ENCODE data around the gene GREM2. TPM values are rescaled to one million over a fixed set of nuclear protein-coding genes. Genes with fewer than 3 reads are reported as not detected.

Gene GREM2
- total RNA-seq, 4 donors from 2014 or later = 0.10 to 0.75 (median 0.64) TPM

DNA sequence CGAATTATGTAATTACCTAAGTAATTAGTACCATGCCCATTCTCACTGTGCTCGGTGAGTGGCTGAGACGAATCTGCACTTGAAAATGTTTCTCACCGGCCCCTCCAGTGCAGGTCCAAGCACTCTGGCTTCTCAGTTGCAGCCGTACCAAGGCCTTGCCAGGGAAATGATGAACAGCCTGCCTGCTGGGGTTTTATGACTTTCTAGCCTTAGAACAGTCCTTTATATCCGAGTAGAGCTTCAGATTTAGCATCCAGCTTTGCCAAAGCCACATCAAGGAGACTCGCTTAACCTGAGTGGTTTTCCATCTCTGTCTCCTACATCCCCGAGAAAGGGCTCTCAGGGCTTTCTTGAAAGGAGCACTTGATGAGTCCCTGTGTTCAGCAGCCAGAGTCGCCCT, 83.4 kb downstream of the GREM2 start:
- in situ Hi-C loops (cut with MboI; ENCODE audit: low sequenced_read_pairs in 4 of 4) = no loop called here
- H3K27ac ChIP-seq = peak overlapping the region in 1 of 4 donors; percentile 52
- ATAC-seq = peak in 1 of 2 donors; percentile 50

DNA sequence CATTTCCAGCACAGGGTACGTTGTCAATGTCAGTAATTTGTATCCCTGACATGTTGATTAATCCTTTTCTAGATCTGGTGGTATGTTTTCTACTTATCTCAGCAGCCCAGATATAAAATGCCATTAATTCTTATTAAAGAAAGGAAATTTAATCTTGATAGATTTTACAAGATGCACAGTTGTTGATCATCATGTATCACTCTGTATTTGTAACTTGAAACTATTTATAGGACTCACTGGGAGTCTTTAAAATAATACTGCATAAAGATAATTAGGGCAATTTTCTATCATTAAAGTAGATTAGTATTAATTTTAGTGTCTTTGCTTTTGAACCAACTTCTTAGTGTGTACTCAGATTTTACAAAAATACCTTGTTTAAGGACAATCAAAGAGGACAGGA, 84.9 kb downstream of the GREM2 start:
- in situ Hi-C loops (cut with MboI; ENCODE audit: low sequenced_read_pairs in 4 of 4) = no loop called here
- DNase-seq = no peak
- ATAC-seq = no peak
- no peaks in the 10 kb centered on the region for H3K9me3 ChIP-seq
- no peaks in the 10 kb centered on the region for H3K36me3 ChIP-seq
- no peak overlapping the region for H3K4me3 ChIP-seq
- H3K27ac ChIP-seq = peak overlapping the region in 2 of 4 donors; percentile 14 to 52
- no peaks in the 10 kb centered on the region for H3K4me1 ChIP-seq
- TF ChIP-seq, protein P1, sequence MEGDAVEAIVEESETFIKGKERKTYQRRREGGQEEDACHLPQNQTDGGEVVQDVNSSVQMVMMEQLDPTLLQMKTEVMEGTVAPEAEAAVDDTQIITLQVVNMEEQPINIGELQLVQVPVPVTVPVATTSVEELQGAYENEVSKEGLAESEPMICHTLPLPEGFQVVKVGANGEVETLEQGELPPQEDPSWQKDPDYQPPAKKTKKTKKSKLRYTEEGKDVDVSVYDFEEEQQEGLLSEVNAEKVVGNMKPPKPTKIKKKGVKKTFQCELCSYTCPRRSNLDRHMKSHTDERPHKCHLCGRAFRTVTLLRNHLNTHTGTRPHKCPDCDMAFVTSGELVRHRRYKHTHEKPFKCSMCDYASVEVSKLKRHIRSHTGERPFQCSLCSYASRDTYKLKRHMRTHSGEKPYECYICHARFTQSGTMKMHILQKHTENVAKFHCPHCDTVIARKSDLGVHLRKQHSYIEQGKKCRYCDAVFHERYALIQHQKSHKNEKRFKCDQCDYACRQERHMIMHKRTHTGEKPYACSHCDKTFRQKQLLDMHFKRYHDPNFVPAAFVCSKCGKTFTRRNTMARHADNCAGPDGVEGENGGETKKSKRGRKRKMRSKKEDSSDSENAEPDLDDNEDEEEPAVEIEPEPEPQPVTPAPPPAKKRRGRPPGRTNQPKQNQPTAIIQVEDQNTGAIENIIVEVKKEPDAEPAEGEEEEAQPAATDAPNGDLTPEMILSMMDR (IDR thresholded peaks at IDR 0.05 in 4 of 5, conservative IDR thresholded peaks at IDR 0.05 in 1 of 5) = no peak
- no peak for TF ChIP-seq POLR2A (IDR thresholded peaks at IDR 0.05)
- intact Hi-C loops (cut with DNase I; ENCODE audit: low total_unique reads) = no loop called here
- H3K27me3 ChIP-seq = no peaks in the 10 kb centered on the region

More for the DNA sequence above, 83.4 kb downstream of the GREM2 start:
- Histone ChIP-seq H3K36me3 (no peaks in the 10 kb centered on the region), H3K27me3 (no peaks in the 10 kb centered on the region), H3K4me1 (no peaks in the 10 kb centered on the region), H3K9me3 (no peaks in the 10 kb centered on the region), H3K4me3 (no peak overlapping the region)
- TF ChIP-seq, protein P1 (IDR thresholded peaks at IDR 0.05 in 4 of 5, conservative IDR thresholded peaks at IDR 0.05 in 1 of 5) = no peak
- no peak for TF ChIP-seq POLR2A (IDR thresholded peaks at IDR 0.05)
- DNase-seq = peak in 1 of 2 donors; percentile 16
- intact Hi-C loops (cut with DNase I; ENCODE audit: low total_unique reads) = no loop called here

DNA sequence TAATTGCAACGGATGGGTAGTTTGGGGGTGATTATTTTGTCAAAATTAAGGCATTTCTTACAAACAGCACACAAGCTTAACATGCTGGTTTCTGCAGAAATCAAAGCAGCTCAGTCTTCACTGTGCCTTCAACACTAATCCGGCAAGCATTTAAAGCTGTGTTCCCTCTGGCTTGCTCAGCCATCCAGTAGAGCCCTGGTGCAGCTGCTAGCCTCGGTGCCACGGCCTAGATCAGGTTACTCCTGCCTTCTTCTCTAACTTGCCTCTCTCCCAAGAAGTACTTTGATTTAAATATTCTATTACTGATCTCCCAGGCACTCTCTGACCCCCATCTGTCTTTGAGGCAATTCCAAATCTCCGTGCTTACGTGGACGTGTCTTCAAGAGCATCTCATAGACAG, 85.6 kb downstream of the GREM2 start:
- intact Hi-C loops (cut with DNase I; ENCODE audit: low total_unique reads) (no loop called here), in situ Hi-C loops (cut with MboI; ENCODE audit: low sequenced_read_pairs in 4 of 4) (no loop called here)
- DNase-seq (peak; percentile 4 to 55), ATAC-seq (peak; percentile 66 to 69)
- Histone ChIP-seq H3K9me3 (no peaks in the 10 kb centered on the region), H3K27ac (peak overlapping the region in 1 of 4 donors; percentile 52), H3K4me1 (no peaks in the 10 kb centered on the region), H3K4me3 (no peak overlapping the region), H3K36me3 (no peaks in the 10 kb centered on the region), H3K27me3 (no peaks in the 10 kb centered on the region)
- TF ChIP-seq, protein P1 (IDR thresholded peaks at IDR 0.05 in 4 of 5, conservative IDR thresholded peaks at IDR 0.05 in 1 of 5) = no peak
- TF ChIP-seq POLR2A (IDR thresholded peaks at IDR 0.05) = no peak

GRCh38 chr1:240524356-240525069, 87.4 kb downstream of the GREM2 start:
- Histone ChIP-seq H3K27ac (peak overlapping the region in 1 of 4 donors; percentile 18), H3K36me3 (no peaks in the 10 kb centered on the region), H3K4me3 (no peak overlapping the region), H3K27me3 (no peaks in the 10 kb centered on the region), H3K9me3 (no peaks in the 10 kb centered on the region), H3K4me1 (no peaks in the 10 kb centered on the region)
- ATAC-seq (no peak), DNase-seq (no peak)
- intact Hi-C loops (cut with DNase I; ENCODE audit: low total_unique reads) = no loop called here
- in situ Hi-C loops (cut with MboI; ENCODE audit: low sequenced_read_pairs in 4 of 4) = no loop called here
- TF ChIP-seq, protein P1 (IDR thresholded peaks at IDR 0.05 in 4 of 5, conservative IDR thresholded peaks at IDR 0.05 in 1 of 5) = no peak
- TF ChIP-seq POLR2A (IDR thresholded peaks at IDR 0.05) = no peak
